K562 (cell line): ENCODE data around the gene SUGT1. TPM values are rescaled to one million over a fixed set of nuclear protein-coding genes. Genes with fewer than 3 reads are reported as not detected.

ENCODE experiments used
- ATAC-seq: fragments of 200-7000 bp; cut with Tn5 transposase; 3 replicates; pipeline ENCODE4 v1.9.1; 2020; ENCODE audit warnings: moderate library complexity
- BruUV-seq: library from RNA; stranded (reverse); fragments of 400-500 nt; replicated peaks from 2 replicates; lab custom pipeline; 2021; lab: Mats Ljungman, UMichigan
- CTCF ChIA-PET: fragments of 300-600 bp; formaldehyde crosslinking; extraction: SDS; loops from one replicate; lab custom pipeline; 2021; ENCODE audit warnings: low intra/inter-chr PET ratio; lab: Yijun Ruan, JAX
- POLR2A ChIA-PET: fragments of 300-600, 350-650 bp; sonication (Branson Sonifier 250); formaldehyde crosslinking; extraction: SDS; loops from one replicate; lab custom pipeline; 2021; ENCODE audit warnings: antibody characterized with exemption, inconsistent platforms; lab: Yijun Ruan, JAX
- DNase-seq, 4 experiments: peaks; one replicate each; pipeline versions ENCODE4 v3.0.0 to v3.0.0-alpha.2; 2011 to 2018; ENCODE audit warnings: low spot score in 3 of 4, mixed read lengths in 3 of 4; ENCODE audit errors: extremely low read depth in 1 of 4
- FAIRE-seq: peaks from 2 replicates; lab custom pipeline; 2011; peaks lifted over from hg19 to GRCh38; lab: Jason Lieb, UNC
- H2AFZ ChIP-seq: 2 replicates; pipeline ENCODE4 v1.6.0; 2011; ENCODE audit warnings: low read depth, low read length, control low read depth, inconsistent platforms
- H3K27ac ChIP-seq: fragments of 200-600 bp; 3 replicates; pipeline ENCODE4 v1.8.0; 2011; ENCODE audit warnings: low read depth, mild to moderate bottlenecking, control low read depth, inconsistent platforms, low read length, moderate library complexity, mixed read lengths; ENCODE audit errors: extremely low read depth
- H3K27me3 ChIP-seq, 2 experiments: fragments of 300-600 bp in 1 of 2; 2 replicates in 1 of 2; 3 replicates in 1 of 2; pipeline versions ENCODE4 v1.6.0 to v1.8.0; 2011; ENCODE audit warnings: inconsistent platforms in 2 of 2, low read length in 2 of 2, mild to moderate bottlenecking in 1 of 2, mixed read lengths in 1 of 2, moderate library complexity in 1 of 2; ENCODE audit not compliant: control insufficient read depth in 2 of 2, insufficient read depth in 2 of 2
- H3K36me3 ChIP-seq: fragments of 300-600 bp; 3 replicates; pipeline ENCODE4 v1.8.0; 2011; ENCODE audit warnings: mild to moderate bottlenecking, low read length, inconsistent platforms; ENCODE audit not compliant: control insufficient read depth, insufficient read depth
- H3K4me1 ChIP-seq, 2 experiments: fragments of 200-600 bp in 1 of 2; replicated peaks in 1 of 2; 2 replicates in 1 of 2; 3 replicates in 1 of 2; pipeline versions ENCODE4 v1.5.1 to v1.8.0; 2011; ENCODE audit warnings: inconsistent platforms in 2 of 2, low read length in 2 of 2, mild to moderate bottlenecking in 1 of 2, mixed read lengths in 1 of 2, moderate library complexity in 1 of 2; ENCODE audit not compliant: control insufficient read depth in 2 of 2, insufficient read depth in 2 of 2
- H3K4me2 ChIP-seq: 2 replicates; pipeline ENCODE4 v1.6.1; 2011; ENCODE audit warnings: low read length, control low read depth, inconsistent platforms, mixed read lengths; ENCODE audit not compliant: insufficient read depth
- H3K4me3 ChIP-seq: fragments of 200-600 bp; sonication (generic), shearing (Covaris generic); 2 replicates; pipeline ENCODE4 v1.5.1; 2016; ENCODE audit warnings: control low read depth, inconsistent platforms
- H3K79me2 ChIP-seq: fragments of 200-600 bp; 3 replicates; pipeline ENCODE4 v1.8.0; 2011; ENCODE audit warnings: low read length, inconsistent platforms; ENCODE audit not compliant: control insufficient read depth, insufficient read depth
- H3K9ac ChIP-seq, 2 experiments: 2 replicates each; pipeline versions ENCODE4 v1.6.0 to v1.6.1; 2011; ENCODE audit warnings: low read depth in 2 of 2, low read length in 2 of 2, control low read depth in 1 of 2, inconsistent platforms in 1 of 2, mild to moderate bottlenecking in 1 of 2, mixed read lengths in 1 of 2; ENCODE audit not compliant: insufficient read depth in 1 of 2
- H3K9me1 ChIP-seq: one replicate; pipeline ENCODE4 v1.6.0; 2011; ENCODE audit warnings: inconsistent platforms, mild to moderate bottlenecking, low read length, moderate library complexity; ENCODE audit not compliant: control insufficient read depth, insufficient read depth
- H3K9me3 ChIP-seq: replicated peaks from 2 replicates; pipeline ENCODE4 v1.5.1; 2011; ENCODE audit warnings: low read depth, low read length, inconsistent platforms; ENCODE audit not compliant: control insufficient read depth, insufficient read depth
- H4K20me1 ChIP-seq: replicated peaks from 2 replicates; pipeline ENCODE4 v1.6.1; 2011; ENCODE audit warnings: low read length, inconsistent platforms, mixed read lengths; ENCODE audit not compliant: control insufficient read depth, insufficient read depth
- ARID2 ChIP-seq: fragments of 450-650 bp; IDR thresholded peaks from 2 replicates; pipeline ENCODE4 v1.6.1; 2017; ENCODE audit warnings: antibody characterized with exemption, mild to moderate bottlenecking
- CBFA2T2 ChIP-seq: fragments of 450-650 bp; conservative IDR thresholded peaks from 2 replicates; pipeline ENCODE4 v1.6.1; 2017; ENCODE audit warnings: mild to moderate bottlenecking
- GTF2A2 ChIP-seq: IDR thresholded peaks from 2 replicates; pipeline ENCODE4 v1.6.1; 2016; ENCODE audit warnings: mild to moderate bottlenecking, missing genetic modification characterization, missing compliant biosample characterization
- ID3 ChIP-seq, 2 experiments: fragments of 250-450 bp in 1 of 2; fragments of 450-650 bp in 1 of 2; sonication (Bioruptor Pico) in 1 of 2; IDR thresholded peaks; 2 replicates each; pipeline versions ENCODE4 v1.6.1 to v1.8.0; 2016 to 2021; ENCODE audit warnings: mild to moderate bottlenecking in 2 of 2, moderate library complexity in 2 of 2, missing compliant biosample characterization in 1 of 2, missing genetic modification characterization in 1 of 2
- MAFG ChIP-seq: fragments of 450-650 bp; conservative IDR thresholded peaks from 2 replicates; pipeline ENCODE4 v1.6.1; 2016; ENCODE audit warnings: missing genetic modification characterization, missing compliant biosample characterization
- MNT ChIP-seq, 2 experiments: fragments of 450-650 bp; conservative IDR thresholded peaks; 2 replicates each; pipeline ENCODE4 v1.6.1; 2017; ENCODE audit warnings: mild to moderate bottlenecking in 2 of 2, moderate library complexity in 2 of 2
- MXD1 ChIP-seq: fragments of 250-450 bp; sonication (Bioruptor Pico); IDR thresholded peaks from 2 replicates; pipeline ENCODE4 v1.8.0; 2021; ENCODE audit warnings: borderline replicate concordance, mild to moderate bottlenecking, moderate library complexity; ENCODE audit not compliant: poor library complexity, severe bottlenecking
- ZNF57 ChIP-seq: fragments of 450-650 bp; formaldehyde crosslinking; IDR thresholded peaks from 2 replicates; pipeline ENCODE4 v1.4.0; 2020; ENCODE audit warnings: mild to moderate bottlenecking, moderate library complexity
- ZNF695 ChIP-seq: fragments of 450-650 bp; formaldehyde crosslinking; IDR thresholded peaks from 2 replicates; pipeline ENCODE4 v1.4.0; 2020; ENCODE audit warnings: mild to moderate bottlenecking, moderate library complexity
- WGBS: fragments of 100-300 bp; shearing (Covaris generic); methylation state at CpG from one replicate; pipeline ENCODE4 v1.1.6; 2016; ENCODE audit warnings: low coverage, mixed read lengths; ENCODE audit not compliant: insufficient coverage; ENCODE audit errors: missing lambda C conversion rate; 5-methylcytosine and 5-hydroxymethylcytosine counted together
- in situ Hi-C: fragments of 300-500 bp; cut with MboI; formaldehyde crosslinking; loops from 4 replicates; pipeline ENCODE4 v1.15.0; 2018; ENCODE audit warnings: inconsistent platforms, mixed read lengths
- intact Hi-C: fragments of 100-400 bp; cut with micrococcal nuclease; formaldehyde crosslinking; loops from 2 replicates; pipeline ENCODE4 v1.14.2; 2022
- polyA plus RNA-seq, 8 experiments: library from polyadenylated mRNA; depleted of rRNA in 4 of 8; stranded (reverse) in 5 of 8; unstranded in 3 of 8; fragments of >200 nt; fragmentation: Nextera tagmentation in 2 of 8; fragmentation: Illumina TruSeq in 1 of 8; extraction: Ambion mirVana in 2 of 8; extraction: Trizol in 1 of 8; gene quantifications; 2 replicates each; pipeline versions ENCODE4 v1.2.1 to v1.2.3, GENCODE V29; 2011 to 2014; ENCODE audit warnings: inconsistent platforms in 1 of 8, missing spikeins in 1 of 8
- total RNA-seq, 7 experiments: library from RNA; depleted of rRNA in 6 of 7; stranded (reverse); fragments of >200 nt in 6 of 7; fragmentation: Illumina TruSeq in 2 of 7; extraction: Trizol in 2 of 7; gene quantifications; 2 replicates each; pipeline versions ENCODE4 v1.2.1 to v1.2.3, GENCODE V29; 2011 to 2021; ENCODE audit warnings: low replicate concordance in 1 of 7
- TF ChIP-seq, protein P1 (sequence below): fragments of 250-450 bp; sonication (Bioruptor Pico); IDR thresholded peaks from 2 replicates; pipeline ENCODE4 v1.8.0; 2021; ENCODE audit warnings: moderate library complexity, mild to moderate bottlenecking, inconsistent platforms

The SUGT1 gene
- total and polyA plus RNA-seq, 9 of the 15 experiments (the other 6 are each of a cell fraction or from before 2014, with no cell fraction given): 38.1 to 67.1 (median 53.8) TPM

DNA sequence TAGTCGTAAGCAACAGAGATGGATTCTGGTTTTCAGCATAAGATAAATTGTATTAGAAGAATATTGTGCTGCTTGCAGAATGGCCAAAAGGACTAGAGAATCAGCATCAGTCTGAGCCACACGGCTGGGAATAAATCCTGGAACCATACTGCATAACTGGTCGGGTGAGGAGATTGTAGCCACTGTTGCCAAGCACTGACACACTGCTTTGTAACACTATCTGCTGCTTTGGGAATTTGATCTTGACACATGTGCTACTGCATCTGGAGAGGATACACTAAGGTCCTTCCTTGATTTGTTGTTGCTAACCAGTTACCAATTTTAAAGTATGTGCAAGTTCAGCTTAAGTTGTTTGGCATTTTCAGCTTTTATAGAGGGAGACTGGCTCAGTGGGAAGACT lies 8.5 kb upstream of the SUGT1 start:
- no peak for FAIRE-seq
- H3K9ac ChIP-seq: no peak overlapping the region
- H3K27me3 ChIP-seq: no peaks in the 10 kb centered on the region
- ChIA-PET CTCF (no interaction called here), POLR2A (interaction anchor here (0.7 kb wide), 1 partner anchor 12 kb away, joined by 3 read pairs; no protein-coding TSS in a partner anchor)
- no peak overlapping the region for H3K27ac ChIP-seq
- intact Hi-C loops (no loop called here), in situ Hi-C loops (no loop called here)
- DNase-seq: no peak
- no peak for ATAC-seq
- H3K4me2 ChIP-seq: no peak overlapping the region
- 53% methylated on average over 3 of the region's 3 CpGs for WGBS
- no peak overlapping the region for H2AFZ ChIP-seq
- H3K9me3 ChIP-seq: no peaks in the 10 kb centered on the region
- H3K4me3 ChIP-seq: no peak overlapping the region
- H3K79me2 ChIP-seq: no peaks in the 10 kb centered on the region
- no peaks in the 10 kb centered on the region for H4K20me1 ChIP-seq
- H3K36me3 ChIP-seq: peaks cover 6% of the 10 kb centered on the region; the same call in 1 of the 3 replicates
- no TSS peak for BruUV-seq
- TF ChIP-seq MXD1 (CRISPR knock-in tag) (no peak), ZNF57 (CRISPR knock-in tag) (no peak), MAFG (tag) (no peak), MNT (conservative IDR thresholded peaks at IDR 0.05) (no peak), ARID2 (no peak), GTF2A2 (tag) (no peak), ZNF695 (CRISPR knock-in tag) (no peak), CBFA2T2 (no peak), ID3 (CRISPR knock-in tag; IDR thresholded peaks at IDR 0.05) (no peak), ID3 (tag; IDR thresholded peaks at IDR 0.05) (no peak)
- TF ChIP-seq, protein P1, sequence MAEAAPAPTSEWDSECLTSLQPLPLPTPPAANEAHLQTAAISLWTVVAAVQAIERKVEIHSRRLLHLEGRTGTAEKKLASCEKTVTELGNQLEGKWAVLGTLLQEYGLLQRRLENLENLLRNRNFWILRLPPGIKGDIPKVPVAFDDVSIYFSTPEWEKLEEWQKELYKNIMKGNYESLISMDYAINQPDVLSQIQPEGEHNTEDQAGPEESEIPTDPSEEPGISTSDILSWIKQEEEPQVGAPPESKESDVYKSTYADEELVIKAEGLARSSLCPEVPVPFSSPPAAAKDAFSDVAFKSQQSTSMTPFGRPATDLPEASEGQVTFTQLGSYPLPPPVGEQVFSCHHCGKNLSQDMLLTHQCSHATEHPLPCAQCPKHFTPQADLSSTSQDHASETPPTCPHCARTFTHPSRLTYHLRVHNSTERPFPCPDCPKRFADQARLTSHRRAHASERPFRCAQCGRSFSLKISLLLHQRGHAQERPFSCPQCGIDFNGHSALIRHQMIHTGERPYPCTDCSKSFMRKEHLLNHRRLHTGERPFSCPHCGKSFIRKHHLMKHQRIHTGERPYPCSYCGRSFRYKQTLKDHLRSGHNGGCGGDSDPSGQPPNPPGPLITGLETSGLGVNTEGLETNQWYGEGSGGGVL (CRISPR knock-in tag): no peak
- no peaks in the 10 kb centered on the region for H3K9me1 ChIP-seq
- no peaks in the 10 kb centered on the region for H3K4me1 ChIP-seq
